K562 (cell line): ENCODE data around the gene DPH1. TPM values are rescaled to one million over a fixed set of nuclear protein-coding genes. Genes with fewer than 3 reads are reported as not detected.

Source experiments
- JUND ChIP-seq, 2 experiments: IDR thresholded peaks; 2 replicates in 1 of 2; 3 replicates in 1 of 2; pipeline ENCODE4 v1.6.1; 2011; ENCODE audit warnings: borderline replicate concordance in 2 of 2, low read depth in 2 of 2, low read length in 2 of 2, improper control_type of control experiment in 1 of 2, missing biosample characterization in 1 of 2, missing genetic modification characterization in 1 of 2, missing genetic modification reagents in 1 of 2
- NR0B1 ChIP-seq: fragments of 450-650 bp; IDR thresholded peaks from one replicate; pipeline ENCODE4 v1.6.1; 2018; ENCODE audit warnings: mild to moderate bottlenecking, moderate library complexity; ENCODE audit not compliant: partially characterized antibody
- NR2C1 ChIP-seq, 2 experiments: fragments of 450-650 bp; IDR thresholded peaks; 2 replicates each; pipeline ENCODE4 v1.6.1; 2017; ENCODE audit warnings: mild to moderate bottlenecking in 2 of 2, antibody characterized with exemption in 1 of 2, inconsistent platforms in 1 of 2, missing compliant biosample characterization in 1 of 2, missing genetic modification characterization in 1 of 2
- SAP30 ChIP-seq: fragments of 200-600 bp; sonication (generic); IDR thresholded peaks from 2 replicates; pipeline ENCODE4 v1.6.1; 2012; ENCODE audit warnings: borderline replicate concordance, low read depth, mild to moderate bottlenecking, moderate library complexity, low read length, control low read depth, inconsistent platforms; ENCODE audit not compliant: insufficient read depth, poor library complexity, severe bottlenecking
- TFAP4 ChIP-seq: sonication (generic); formaldehyde crosslinking; IDR thresholded peaks from 2 replicates; pipeline ENCODE4 v1.8.0; 2022; ENCODE audit warnings: missing genetic modification reagents, mild to moderate bottlenecking, moderate library complexity, borderline replicate concordance
- TSC22D4 ChIP-seq: fragments of 450-650 bp; IDR thresholded peaks from 2 replicates; pipeline ENCODE4 v1.6.1; 2016; ENCODE audit warnings: missing genetic modification characterization, missing biosample characterization, control low read depth
- ZNF318 ChIP-seq, 2 experiments: fragments of 450-650 bp; IDR thresholded peaks; 2 replicates each; pipeline ENCODE4 v1.6.1; 2016; ENCODE audit warnings: mild to moderate bottlenecking in 2 of 2, borderline replicate concordance in 1 of 2, low read depth in 1 of 2, moderate library complexity in 1 of 2
- polyA plus RNA-seq, 8 experiments: library from polyadenylated mRNA; depleted of rRNA in 4 of 8; stranded (reverse) in 5 of 8; unstranded in 3 of 8; fragments of >200 nt; fragmentation: Nextera tagmentation in 2 of 8; fragmentation: Illumina TruSeq in 1 of 8; extraction: Ambion mirVana in 2 of 8; extraction: Trizol in 1 of 8; gene quantifications; 2 replicates each; pipeline versions ENCODE4 v1.2.1 to v1.2.3, GENCODE V29; 2011 to 2014; ENCODE audit warnings: inconsistent platforms in 1 of 8, missing spikeins in 1 of 8
- total RNA-seq, 7 experiments: library from RNA; depleted of rRNA in 6 of 7; stranded (reverse); fragments of >200 nt in 6 of 7; fragmentation: Illumina TruSeq in 2 of 7; extraction: Trizol in 2 of 7; gene quantifications; 2 replicates each; pipeline versions ENCODE4 v1.2.1 to v1.2.3, GENCODE V29; 2011 to 2021; ENCODE audit warnings: low replicate concordance in 1 of 7
- TF ChIP-seq, protein P1 (sequence below): fragments of 450-650 bp; IDR thresholded peaks from 2 replicates; pipeline ENCODE4 v1.6.1; 2016
- TF ChIP-seq, protein P2 (sequence below): fragments of 200-800 bp; sonication (Bioruptor generic); IDR thresholded peaks from 2 replicates; pipeline ENCODE4 v1.6.1; 2017; ENCODE audit warnings: missing genetic modification characterization, missing compliant biosample characterization

DPH1 gene
- total and polyA plus RNA-seq, 9 of the 15 experiments (the other 6 are each of a cell fraction or from before 2014, with no cell fraction given): 0.42 to 40.6 (median 20.2) TPM

DNA sequence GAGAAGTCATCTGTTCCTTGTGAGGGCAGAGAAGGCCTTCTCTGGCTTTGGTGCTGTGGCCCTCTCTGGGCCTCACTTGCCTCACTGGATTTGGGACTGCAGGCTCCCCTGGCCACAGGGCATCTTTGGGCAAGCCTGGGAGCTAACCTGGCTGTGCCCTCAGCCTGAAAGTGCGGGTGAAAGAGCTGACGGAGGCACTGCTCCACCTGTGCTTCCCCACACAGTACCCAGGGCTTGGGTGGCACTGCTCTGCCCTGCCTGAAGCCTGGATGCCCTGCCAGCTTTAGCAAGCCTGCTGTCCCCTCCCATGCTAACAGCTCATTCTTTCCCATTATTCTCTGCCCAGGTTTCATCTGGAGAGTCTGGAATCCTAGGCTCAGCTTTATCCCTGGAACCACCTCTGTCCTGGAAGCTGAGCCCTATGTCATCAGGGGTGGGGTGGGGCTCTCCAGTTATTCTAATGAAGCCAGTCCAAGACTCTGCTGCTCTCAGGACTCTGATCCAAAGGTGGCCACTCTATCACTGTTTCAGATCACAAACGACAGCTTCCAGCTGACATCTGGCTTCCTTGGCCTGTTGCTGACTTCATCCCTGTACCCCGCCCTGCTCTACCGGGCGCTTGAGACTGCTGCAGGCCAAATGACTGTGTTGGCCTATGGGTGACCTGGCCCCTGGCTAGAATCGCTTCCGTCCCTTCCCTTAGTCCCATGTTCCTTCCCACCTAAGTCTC, 54.2 kb downstream of the DPH1 start (continued):
- TF ChIP-seq ZNF318 (IDR thresholded peaks at IDR 0.05; ENCODE audit: borderline replicate concordance in 1 of 2, low read depth in 1 of 2) (0 out of 4 replicates have a peak, but pooled peaks of 1 of the 2 experiments have one; percentile 56), NR2C1 (IDR thresholded peaks at IDR 0.05) (no peak), NR2C1 (tag; IDR thresholded peaks at IDR 0.05) (0 out of 2 replicates have a peak, but pooled peaks have one; percentile 20), TSC22D4 (tag) (no peak), JUND (IDR thresholded peaks at IDR 0.05; ENCODE audit: borderline replicate concordance, low read depth, low read length) (peak; percentile 58), JUND (tag; IDR thresholded peaks at IDR 0.05; ENCODE audit: borderline replicate concordance, low read depth, low read length) (peak; percentile 55; the same call in 1 of the 3 replicates), SAP30 (no peak), TFAP4 (peak; percentile 85), NR0B1 (no peak)
- TF ChIP-seq, protein P1, sequence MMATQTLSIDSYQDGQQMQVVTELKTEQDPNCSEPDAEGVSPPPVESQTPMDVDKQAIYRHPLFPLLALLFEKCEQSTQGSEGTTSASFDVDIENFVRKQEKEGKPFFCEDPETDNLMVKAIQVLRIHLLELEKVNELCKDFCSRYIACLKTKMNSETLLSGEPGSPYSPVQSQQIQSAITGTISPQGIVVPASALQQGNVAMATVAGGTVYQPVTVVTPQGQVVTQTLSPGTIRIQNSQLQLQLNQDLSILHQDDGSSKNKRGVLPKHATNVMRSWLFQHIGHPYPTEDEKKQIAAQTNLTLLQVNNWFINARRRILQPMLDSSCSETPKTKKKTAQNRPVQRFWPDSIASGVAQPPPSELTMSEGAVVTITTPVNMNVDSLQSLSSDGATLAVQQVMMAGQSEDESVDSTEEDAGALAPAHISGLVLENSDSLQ: peak; percentile 28; the same call in 1 of the 2 replicates
- TF ChIP-seq, protein P2, sequence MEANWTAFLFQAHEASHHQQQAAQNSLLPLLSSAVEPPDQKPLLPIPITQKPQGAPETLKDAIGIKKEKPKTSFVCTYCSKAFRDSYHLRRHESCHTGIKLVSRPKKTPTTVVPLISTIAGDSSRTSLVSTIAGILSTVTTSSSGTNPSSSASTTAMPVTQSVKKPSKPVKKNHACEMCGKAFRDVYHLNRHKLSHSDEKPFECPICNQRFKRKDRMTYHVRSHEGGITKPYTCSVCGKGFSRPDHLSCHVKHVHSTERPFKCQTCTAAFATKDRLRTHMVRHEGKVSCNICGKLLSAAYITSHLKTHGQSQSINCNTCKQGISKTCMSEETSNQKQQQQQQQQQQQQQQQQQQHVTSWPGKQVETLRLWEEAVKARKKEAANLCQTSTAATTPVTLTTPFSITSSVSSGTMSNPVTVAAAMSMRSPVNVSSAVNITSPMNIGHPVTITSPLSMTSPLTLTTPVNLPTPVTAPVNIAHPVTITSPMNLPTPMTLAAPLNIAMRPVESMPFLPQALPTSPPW: peak; percentile 21; the same call in 1 of the 2 replicates
